NCI-H1105 treated with DMSO at 0.1 percent for 48 hours (cell line): ENCODE data around the gene SLC7A6OS.

ENCODE experiments used
- DNase-seq: peaks from one replicate; lab custom pipeline; 2025; lab: John Stamatoyannopoulos, UW

The SLC7A6OS gene

DNA sequence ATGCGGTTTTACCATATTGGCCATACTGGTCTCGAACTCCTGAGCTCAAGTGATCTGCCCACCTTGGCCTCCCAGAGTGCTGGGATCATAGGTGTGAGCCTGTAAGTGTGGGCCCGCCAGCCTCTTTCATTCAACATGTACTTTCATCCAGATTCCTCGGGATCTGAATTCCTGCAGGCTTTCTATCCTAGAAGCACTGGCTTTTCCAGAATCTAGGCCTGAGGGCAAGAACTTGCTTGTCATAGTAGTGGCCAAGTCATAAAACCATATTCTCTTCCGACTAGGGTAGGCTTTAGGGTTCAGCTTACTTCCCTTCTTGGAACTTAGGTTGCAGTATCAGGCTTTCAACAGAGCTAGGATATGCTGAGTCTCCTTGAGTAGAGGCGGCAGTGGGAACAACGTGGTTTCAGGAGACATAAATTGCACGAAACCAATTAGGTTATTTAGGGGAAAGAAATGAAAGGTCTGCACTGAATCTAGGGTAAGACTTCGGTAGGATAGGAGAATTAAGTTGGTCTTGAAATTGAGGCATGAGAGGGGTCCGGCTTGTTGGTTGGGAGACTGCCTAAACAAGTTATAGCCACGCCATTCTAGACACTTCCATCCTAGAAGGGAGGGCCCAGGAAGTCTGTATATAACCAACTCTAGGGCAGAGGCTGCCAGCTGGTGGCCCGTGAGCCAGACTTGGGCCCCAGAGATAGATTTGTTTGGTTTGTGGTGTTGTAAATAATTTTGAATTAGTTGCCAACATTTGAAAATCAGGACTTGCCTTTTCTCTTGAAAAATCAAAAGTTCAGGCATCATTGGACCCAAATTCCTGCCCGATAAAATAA, 30.8 kb downstream of the SLC7A6OS start:
- no peak for DNase-seq

DNA sequence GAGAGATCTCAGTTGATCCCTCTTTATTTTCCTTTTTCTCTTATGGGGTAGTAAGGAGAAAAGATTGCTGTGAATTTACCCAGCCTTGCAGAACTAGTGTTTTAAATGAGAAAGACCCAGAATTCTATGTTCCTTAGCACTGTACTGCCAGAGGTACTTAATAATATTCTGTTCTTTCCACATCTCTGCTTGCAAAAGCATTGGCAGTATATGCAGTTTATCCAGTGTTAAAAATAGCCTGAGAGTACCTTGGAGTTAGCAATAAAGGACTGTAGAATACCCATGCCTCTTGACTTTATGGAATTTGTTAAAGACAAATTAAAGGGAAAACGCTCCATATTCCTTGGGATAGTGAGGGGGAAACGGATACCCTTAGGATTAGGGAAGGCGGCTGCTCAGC, 34.5 kb downstream of the SLC7A6OS start:
- DNase-seq: no peak

- DNase-seq: peak; percentile 76
These were observed 35.0 kb downstream of the SLC7A6OS start for GRCh38 chr16:68275611-68276191.

DNA sequence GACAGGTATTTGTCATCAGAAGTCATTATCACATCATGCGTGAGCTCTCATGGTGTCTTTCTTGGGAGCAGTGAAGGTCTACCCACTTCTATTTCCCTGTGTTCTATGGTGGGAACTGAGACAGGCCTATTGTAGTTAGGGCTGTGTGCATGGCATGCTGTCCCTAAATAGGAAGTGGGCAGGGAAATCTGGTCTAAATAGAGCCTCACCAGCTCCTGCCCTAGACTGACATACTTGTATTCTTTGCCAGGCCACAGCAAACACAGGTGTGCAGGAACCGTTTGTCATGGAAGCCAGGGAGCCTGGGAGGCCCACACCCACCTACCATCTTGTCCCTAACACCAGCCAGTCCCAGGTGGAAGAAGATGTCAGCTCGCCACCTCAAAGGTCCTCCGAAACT, 36.3 kb downstream of the SLC7A6OS start:
- DNase-seq: no peak

GRCh38 chr16:68273896-68274295, 36.9 kb downstream of the SLC7A6OS start:
- DNase-seq: no peak

GRCh38 chr16:68273459-68273858, 37.3 kb downstream of the SLC7A6OS start:
- DNase-seq: no peak

- DNase-seq: peak; percentile 43
These were observed 38.1 kb downstream of the SLC7A6OS start for GRCh38 chr16:68272507-68273209.

DNA sequence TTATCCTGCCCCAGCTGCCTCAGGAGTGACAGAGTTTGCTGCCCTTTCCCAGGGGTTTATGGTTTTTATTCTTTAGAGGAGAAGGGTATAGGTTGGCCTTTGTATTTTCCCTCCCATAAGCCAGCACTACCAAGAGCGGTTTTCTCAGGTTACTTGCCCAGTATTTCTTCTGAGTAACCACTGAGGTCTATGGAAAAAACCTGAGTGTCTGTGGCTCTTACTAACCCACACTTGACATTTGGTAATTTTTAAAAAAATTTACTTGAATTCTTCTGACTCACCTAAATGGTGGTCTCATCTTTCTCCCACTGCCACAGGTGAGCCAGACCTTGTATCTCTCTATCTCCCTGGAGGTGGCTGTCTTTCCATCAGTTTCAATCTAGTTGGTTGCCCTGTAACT, 40.4 kb downstream of the SLC7A6OS start:
- DNase-seq: no peak

GRCh38 chr16:68269793-68270192, 41.0 kb downstream of the SLC7A6OS start:
- no peak for DNase-seq

DNA sequence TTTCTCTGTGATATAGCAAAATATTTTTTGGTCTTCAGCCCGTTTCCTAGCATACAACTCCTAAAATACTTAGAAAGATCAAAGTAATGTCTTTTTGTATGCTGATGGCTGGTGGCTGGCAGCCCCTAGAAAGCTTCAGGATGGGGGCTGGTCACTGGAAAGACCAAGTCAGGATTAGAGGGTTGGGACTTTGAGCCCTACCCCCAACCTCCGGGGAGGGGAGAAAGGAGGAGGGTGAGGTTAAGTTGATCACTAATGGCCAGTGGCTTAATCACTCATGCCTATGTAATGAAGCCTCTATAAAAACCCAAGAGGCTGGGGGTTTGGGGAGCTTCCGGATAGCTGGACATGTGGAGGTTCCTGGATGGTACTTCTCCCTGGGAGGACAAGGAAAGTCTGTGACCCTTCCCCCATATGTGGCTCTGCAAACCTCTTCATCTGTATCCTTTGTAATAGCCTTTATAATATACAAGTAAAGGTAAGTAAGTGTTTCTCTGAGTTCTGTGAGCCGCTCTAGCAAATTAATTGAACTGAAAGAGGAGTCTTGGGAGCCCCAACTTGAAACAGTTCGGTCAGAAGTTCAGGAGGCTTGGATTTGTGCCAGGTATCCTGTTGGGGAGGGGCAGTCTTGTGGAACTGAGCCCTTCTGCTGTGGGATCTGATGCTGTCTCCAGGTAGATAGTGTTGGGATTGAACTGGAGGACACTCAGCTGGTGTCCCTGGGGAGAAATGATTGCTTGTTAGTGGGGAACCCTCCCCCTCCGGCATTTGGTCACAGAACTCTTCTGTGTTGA, 42.9 kb downstream of the SLC7A6OS start:
- DNase-seq: peak; percentile 15

GRCh38 chr16:68265078-68265920, 45.4 kb downstream of the SLC7A6OS start:
- no peak for DNase-seq

- DNase-seq: peak; percentile 22
These were observed 46.3 kb downstream of the SLC7A6OS start, which contains the start of gene SLC7A6 for GRCh38 chr16:68264128-68265077. SLC7A6 (plus strand) TSS chr16:68264526; CDS start chr16:68274727, 10,201 bp downstream.

- DNase-seq: no peak
These were observed 47.1 kb downstream of the SLC7A6OS start for GRCh38 chr16:68263559-68264127.

DNA sequence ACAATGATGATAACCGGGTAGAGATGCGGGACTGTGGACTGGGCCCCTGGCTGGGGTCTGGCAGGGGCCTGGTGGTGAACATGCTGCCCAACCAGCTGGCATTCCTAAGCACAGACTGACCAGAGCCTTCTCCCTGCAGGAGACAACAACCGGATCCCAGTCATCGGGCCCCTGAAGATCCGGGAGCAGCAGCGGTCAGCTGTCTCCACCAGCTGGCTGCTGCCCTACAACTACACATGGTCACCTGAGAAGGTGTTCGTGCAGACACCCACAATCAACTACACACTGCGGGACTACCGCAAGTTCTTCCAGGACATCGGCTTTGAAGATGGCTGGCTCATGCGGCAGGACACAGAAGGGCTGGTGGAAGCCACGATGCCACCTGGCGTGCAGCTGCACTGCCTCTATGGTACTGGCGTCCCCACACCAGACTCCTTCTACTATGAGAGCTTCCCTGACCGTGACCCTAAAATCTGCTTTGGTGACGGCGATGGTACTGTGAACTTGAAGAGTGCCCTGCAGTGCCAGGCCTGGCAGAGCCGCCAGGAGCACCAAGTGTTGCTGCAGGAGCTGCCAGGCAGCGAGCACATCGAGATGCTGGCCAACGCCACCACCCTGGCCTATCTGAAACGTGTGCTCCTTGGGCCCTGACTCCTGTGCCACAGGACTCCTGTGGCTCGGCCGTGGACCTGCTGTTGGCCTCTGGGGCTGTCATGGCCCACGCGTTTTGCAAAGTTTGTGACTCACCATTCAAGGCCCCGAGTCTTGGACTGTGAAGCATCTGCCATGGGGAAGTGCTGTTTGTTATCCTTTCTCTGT, 51.5 kb downstream of the SLC7A6OS start:
- DNase-seq: no peak

DNA sequence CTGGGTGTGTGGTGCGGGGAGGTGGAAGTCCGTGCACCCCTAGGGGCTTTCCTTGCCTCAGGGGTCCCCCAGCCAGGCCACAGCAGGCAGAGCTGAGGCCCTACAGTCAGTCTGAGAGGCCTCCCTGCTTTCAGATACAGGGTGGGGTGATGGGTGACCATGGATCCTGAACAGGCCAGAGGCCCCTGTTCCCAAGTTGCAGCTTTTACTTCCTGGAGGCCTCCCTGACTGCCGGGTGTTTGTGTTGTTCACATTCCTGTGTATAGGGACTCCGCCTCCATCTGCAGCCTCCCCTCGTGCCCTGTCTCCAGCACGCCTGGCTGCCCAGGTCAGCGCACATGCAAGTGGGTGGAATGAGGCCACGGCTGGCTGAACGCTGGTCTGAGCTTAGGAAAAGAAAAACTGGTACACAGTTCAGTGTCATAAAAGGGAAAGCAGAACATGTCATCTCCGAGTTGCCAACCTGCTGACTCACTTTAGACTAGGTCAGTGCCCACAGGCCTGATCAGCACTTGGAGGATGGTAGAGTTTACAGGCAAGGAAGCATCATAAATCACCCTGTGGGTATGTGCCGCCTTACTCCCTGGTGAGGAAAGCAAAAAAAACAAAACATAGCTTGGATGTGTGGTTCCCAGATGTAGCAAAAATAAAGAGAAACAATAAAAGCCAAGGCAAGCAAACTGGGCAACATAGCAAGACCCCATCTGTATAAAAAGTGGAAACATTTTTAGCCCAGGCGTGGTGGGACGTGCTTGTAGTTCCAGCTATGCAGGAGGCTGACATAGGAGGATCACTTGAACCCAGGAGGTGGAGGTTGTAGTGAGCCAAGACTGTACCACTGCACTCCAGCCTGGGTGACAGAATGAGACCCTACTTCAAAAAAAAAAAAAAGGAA, 52.6 kb downstream of the SLC7A6OS start:
- no peak for DNase-seq

- peak; percentile 8 for DNase-seq
These were observed 53.4 kb downstream of the SLC7A6OS start for GRCh38 chr16:68257251-68257905.

GRCh38 chr16:68255712-68256111, 55.0 kb downstream of the SLC7A6OS start:
- no peak for DNase-seq
